ENCODE data around the gene TM4SF20. TPM values are rescaled to one million over a fixed set of nuclear protein-coding genes. Genes with fewer than 3 reads are reported as not detected.

The TM4SF20 gene
- total RNA-seq, 4 donors from 2014 or later, result 0.22 to 0.68 TPM; not detected in 2

GRCh38 chr2:227406177-227407031 lies 27.3 kb upstream of the TM4SF20 start:
- TF ChIP-seq CTCF (IDR thresholded peaks at IDR 0.05; ENCODE audit: low read depth), result no peak

GRCh38 chr2:227404585-227405271 lies 25.6 kb upstream of the TM4SF20 start:
- TF ChIP-seq CTCF (IDR thresholded peaks at IDR 0.05; ENCODE audit: low read depth), result no peak

- TF ChIP-seq CTCF (IDR thresholded peaks at IDR 0.05; ENCODE audit: low read depth), result no peak
These were observed 23.9 kb upstream of the TM4SF20 start for GRCh38 chr2:227402959-227403358.

GRCh38 chr2:227402321-227402720 lies 23.2 kb upstream of the TM4SF20 start:
- TF ChIP-seq CTCF (IDR thresholded peaks at IDR 0.05; ENCODE audit: low read depth), result no peak

- no peak for TF ChIP-seq CTCF (IDR thresholded peaks at IDR 0.05; ENCODE audit: low read depth)
These were observed 22.4 kb upstream of the TM4SF20 start for GRCh38 chr2:227401550-227401949.

DNA sequence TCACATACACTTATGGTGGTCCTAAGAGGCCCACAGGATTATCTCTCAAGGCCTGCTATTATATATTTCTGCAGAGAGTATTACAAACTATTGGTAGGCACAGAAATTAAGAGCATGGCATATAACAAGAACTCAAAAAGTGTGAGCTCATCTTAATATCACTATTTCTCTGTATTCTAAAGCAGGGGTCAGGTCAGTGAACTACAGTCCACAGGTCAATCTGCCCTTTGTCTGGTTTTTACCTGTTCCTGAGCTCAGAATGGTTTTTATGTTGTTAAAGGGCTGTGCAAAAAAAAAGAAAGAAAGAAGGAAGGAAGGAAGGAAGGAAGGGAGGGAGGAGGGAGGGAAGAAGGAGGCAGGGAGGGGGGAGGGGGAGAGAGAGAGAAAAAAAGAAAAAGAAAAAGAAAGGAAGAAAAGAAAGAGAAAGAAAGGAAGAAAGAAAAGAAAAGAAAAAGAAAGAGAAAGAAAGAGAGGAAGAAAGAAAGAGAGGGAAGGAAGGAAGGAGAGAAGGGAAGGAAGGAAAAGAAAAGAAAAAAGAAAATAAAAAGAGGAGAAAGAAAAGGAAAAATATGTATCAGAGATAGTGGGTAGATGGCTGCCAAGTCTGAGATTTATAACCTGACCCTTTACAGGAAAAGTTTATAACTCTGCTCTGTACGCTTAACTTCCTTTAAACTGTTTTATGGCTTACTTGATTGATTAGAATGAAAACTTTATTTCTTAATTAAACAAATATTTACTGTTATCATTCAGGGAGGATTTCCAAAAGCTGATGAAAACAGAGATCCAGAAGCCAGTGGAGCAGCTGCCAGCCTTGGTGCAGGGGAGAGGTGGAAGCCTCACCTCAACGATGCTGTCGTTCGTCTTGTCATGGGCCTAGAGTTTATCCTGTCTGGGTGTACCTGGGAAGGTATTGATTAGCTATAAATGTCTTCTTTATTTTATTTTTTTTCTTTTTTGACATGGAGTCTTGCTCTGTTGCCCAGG lies 19.9 kb upstream of the TM4SF20 start:
- no peak for TF ChIP-seq CTCF (IDR thresholded peaks at IDR 0.05; ENCODE audit: low read depth)

All from subcutaneous adipose tissue (tissue), 4 donors.